Testis (tissue), 2 donors: ENCODE results near the gene PCDHA5.
A peak's percentile ranks its signal among the peaks of the same experiment; 100 is the strongest.

Source experiments
- POLR2A ChIP-seq: fragments of 450-650 bp; IDR thresholded peaks from one replicate; pipeline ENCODE4 v1.6.1; 2017; ENCODE audit warnings: antibody characterized with exemption, mild to moderate bottlenecking, moderate library complexity
- TF ChIP-seq, protein P1 (sequence below), 3 experiments: fragments of 450-650 bp in 2 of 3; fragments of 200-600 bp in 1 of 3; sonication (generic) in 1 of 3; IDR thresholded peaks; one replicate each; pipeline ENCODE4 v1.5.1; 2016 to 2019; ENCODE audit warnings: antibody characterized with exemption in 3 of 3, mild to moderate bottlenecking in 2 of 3, moderate library complexity in 1 of 3

DNA sequence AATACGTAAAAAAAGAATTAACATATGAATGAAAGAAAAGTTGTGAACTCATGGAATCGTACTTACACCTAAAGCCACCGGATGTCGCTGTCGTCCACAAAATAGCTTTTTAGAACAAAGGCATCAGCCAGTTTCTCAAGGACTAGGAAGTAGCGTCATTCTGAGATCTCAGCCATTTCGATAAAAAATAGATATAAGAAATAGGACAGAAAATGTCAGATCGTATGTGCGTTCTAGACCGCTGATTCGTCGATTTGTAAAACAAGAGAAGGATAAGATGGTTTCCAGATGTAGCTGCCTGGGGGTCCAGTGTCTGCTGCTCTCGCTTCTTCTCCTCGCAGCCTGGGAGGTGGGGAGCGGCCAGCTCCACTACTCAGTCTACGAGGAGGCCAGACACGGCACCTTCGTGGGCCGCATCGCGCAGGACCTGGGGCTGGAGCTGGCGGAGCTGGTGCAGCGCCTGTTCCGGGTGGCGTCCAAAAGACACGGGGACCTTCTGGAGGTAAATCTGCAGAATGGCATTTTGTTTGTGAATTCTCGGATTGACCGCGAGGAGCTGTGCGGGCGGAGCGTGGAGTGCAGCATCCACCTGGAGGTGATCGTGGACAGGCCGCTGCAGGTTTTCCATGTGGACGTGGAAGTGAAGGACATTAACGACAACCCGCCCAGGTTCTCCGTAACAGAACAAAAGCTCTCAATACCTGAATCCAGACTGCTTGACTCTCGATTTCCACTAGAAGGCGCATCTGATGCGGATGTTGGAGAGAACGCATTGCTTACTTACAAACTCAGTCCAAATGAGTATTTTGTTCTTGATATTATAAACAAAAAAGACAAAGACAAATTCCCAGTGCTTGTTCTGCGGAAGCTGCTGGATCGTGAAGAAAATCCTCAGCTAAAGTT lies 34.6 kb downstream of the PCDHA5 start, which contains the start of gene PCDHA10:
- TF ChIP-seq, protein P1, sequence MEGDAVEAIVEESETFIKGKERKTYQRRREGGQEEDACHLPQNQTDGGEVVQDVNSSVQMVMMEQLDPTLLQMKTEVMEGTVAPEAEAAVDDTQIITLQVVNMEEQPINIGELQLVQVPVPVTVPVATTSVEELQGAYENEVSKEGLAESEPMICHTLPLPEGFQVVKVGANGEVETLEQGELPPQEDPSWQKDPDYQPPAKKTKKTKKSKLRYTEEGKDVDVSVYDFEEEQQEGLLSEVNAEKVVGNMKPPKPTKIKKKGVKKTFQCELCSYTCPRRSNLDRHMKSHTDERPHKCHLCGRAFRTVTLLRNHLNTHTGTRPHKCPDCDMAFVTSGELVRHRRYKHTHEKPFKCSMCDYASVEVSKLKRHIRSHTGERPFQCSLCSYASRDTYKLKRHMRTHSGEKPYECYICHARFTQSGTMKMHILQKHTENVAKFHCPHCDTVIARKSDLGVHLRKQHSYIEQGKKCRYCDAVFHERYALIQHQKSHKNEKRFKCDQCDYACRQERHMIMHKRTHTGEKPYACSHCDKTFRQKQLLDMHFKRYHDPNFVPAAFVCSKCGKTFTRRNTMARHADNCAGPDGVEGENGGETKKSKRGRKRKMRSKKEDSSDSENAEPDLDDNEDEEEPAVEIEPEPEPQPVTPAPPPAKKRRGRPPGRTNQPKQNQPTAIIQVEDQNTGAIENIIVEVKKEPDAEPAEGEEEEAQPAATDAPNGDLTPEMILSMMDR (IDR thresholded peaks at IDR 0.05), result peak; percentile 5 to 44 (median 39)
- no peak for TF ChIP-seq POLR2A
